RWPE2 (cell line): ENCODE data around the gene GPR152.
A peak's percentile ranks its signal among the peaks of the same experiment; 100 is the strongest.

ENCODE experiments used
- ATAC-seq: fragments of 200-7000 bp; cut with Tn5 transposase; 3 replicates; pipeline ENCODE4 v1.9.1; 2021; ENCODE audit warnings: low read depth
- DNase-seq: peaks from one replicate; pipeline ENCODE4 v3.0.0-alpha.2; 2020; ENCODE audit warnings: low spot score
- H3K27ac ChIP-seq: fragments of 450-650 bp; 2 replicates; pipeline ENCODE4 v1.5.1; 2017; ENCODE audit warnings: mild to moderate bottlenecking; ENCODE audit not compliant: poor library complexity, severe bottlenecking
- H3K27me3 ChIP-seq: fragments of 250-450 bp; sonication (Bioruptor Pico); 2 replicates; pipeline ENCODE4 v1.5.1; 2021; ENCODE audit warnings: mild to moderate bottlenecking, moderate library complexity; ENCODE audit not compliant: insufficient read depth, poor library complexity, severe bottlenecking
- H3K36me3 ChIP-seq: fragments of 250-450 bp; sonication (Bioruptor Pico); 2 replicates; pipeline ENCODE4 v1.5.1; 2020; ENCODE audit warnings: low read depth, mild to moderate bottlenecking, moderate library complexity
- H3K4me1 ChIP-seq: fragments of 250-450 bp; sonication (Bioruptor Pico); 2 replicates; pipeline ENCODE4 v1.5.1; 2021; ENCODE audit warnings: mild to moderate bottlenecking, moderate library complexity; ENCODE audit not compliant: insufficient read depth, poor library complexity, severe bottlenecking
- H3K4me3 ChIP-seq: fragments of 250-450 bp; sonication (Bioruptor Pico); 2 replicates; pipeline ENCODE4 v1.5.1; 2021; ENCODE audit warnings: mild to moderate bottlenecking, moderate library complexity; ENCODE audit not compliant: severe bottlenecking
- H3K9me3 ChIP-seq: fragments of 250-450 bp; sonication (Bioruptor Pico); 2 replicates; pipeline ENCODE4 v1.5.1; 2021; ENCODE audit warnings: mild to moderate bottlenecking, moderate library complexity; ENCODE audit not compliant: severe bottlenecking
- CTCF ChIP-seq: fragments of 450-650 bp; IDR thresholded peaks from one replicate; pipeline ENCODE4 v1.5.1; 2017; ENCODE audit warnings: mild to moderate bottlenecking, moderate library complexity; ENCODE audit not compliant: poor library complexity, severe bottlenecking

Gene GPR152

GRCh38 chr11:67436459-67437081 lies 16.0 kb downstream of the GPR152 start:
- Histone ChIP-seq H3K9me3 (no peaks in the 10 kb centered on the region), H3K27ac (no peak overlapping the region), H3K36me3 (peaks cover 40% of the 10 kb centered on the region), H3K27me3 (no peaks in the 10 kb centered on the region), H3K4me1 (no peaks in the 10 kb centered on the region), H3K4me3 (no peak overlapping the region)
- peak; percentile 10; the same call in 1 of the 3 replicates for ATAC-seq
- no peak for TF ChIP-seq CTCF
- DNase-seq: no peak

GRCh38 chr11:67435727-67436458 lies 16.6 kb downstream of the GPR152 start:
- H3K27ac ChIP-seq: no peak overlapping the region
- no peak for TF ChIP-seq CTCF
- no peaks in the 10 kb centered on the region for H3K4me1 ChIP-seq
- H3K27me3 ChIP-seq: no peaks in the 10 kb centered on the region
- no peak overlapping the region for H3K4me3 ChIP-seq
- H3K9me3 ChIP-seq: no peaks in the 10 kb centered on the region
- H3K36me3 ChIP-seq: peaks cover 42% of the 10 kb centered on the region
- ATAC-seq: 0 out of 3 replicates have a peak, but pooled peaks have one; percentile 2
- no peak for DNase-seq

GRCh38 chr11:67435031-67435726 lies 17.4 kb downstream of the GPR152 start:
- H3K36me3 ChIP-seq: peaks cover 49% of the 10 kb centered on the region

GRCh38 chr11:67434395-67434881 lies 18.1 kb downstream of the GPR152 start:
- peaks cover 55% of the 10 kb centered on the region for H3K36me3 ChIP-seq
- H3K4me3 ChIP-seq: no peak overlapping the region
- no peak for DNase-seq
- H3K9me3 ChIP-seq: no peaks in the 10 kb centered on the region
- H3K4me1 ChIP-seq: peaks cover 1% of the 10 kb centered on the region
- TF ChIP-seq CTCF: no peak
- H3K27me3 ChIP-seq: no peaks in the 10 kb centered on the region
- ATAC-seq: no peak
- no peak overlapping the region for H3K27ac ChIP-seq

More at GRCh38 chr11:67435031-67435726, 17.4 kb downstream of the GPR152 start:
- Histone ChIP-seq H3K4me3 (no peak overlapping the region), H3K27ac (no peak overlapping the region), H3K9me3 (no peaks in the 10 kb centered on the region), H3K27me3 (no peaks in the 10 kb centered on the region), H3K4me1 (no peaks in the 10 kb centered on the region)
- no peak for DNase-seq
- ATAC-seq: peak; percentile 26; the same call in 1 of the 3 replicates
- TF ChIP-seq CTCF: no peak
